Measurements from ENCODE around the gene TRIAP1. TPM values are rescaled to one million over a fixed set of nuclear protein-coding genes. Genes with fewer than 3 reads are reported as not detected.

TRIAP1 gene
- polyA plus RNA-seq, 1 of the 3 experiments (the other 2 are of a cell fraction), result 34.1 TPM

DNA sequence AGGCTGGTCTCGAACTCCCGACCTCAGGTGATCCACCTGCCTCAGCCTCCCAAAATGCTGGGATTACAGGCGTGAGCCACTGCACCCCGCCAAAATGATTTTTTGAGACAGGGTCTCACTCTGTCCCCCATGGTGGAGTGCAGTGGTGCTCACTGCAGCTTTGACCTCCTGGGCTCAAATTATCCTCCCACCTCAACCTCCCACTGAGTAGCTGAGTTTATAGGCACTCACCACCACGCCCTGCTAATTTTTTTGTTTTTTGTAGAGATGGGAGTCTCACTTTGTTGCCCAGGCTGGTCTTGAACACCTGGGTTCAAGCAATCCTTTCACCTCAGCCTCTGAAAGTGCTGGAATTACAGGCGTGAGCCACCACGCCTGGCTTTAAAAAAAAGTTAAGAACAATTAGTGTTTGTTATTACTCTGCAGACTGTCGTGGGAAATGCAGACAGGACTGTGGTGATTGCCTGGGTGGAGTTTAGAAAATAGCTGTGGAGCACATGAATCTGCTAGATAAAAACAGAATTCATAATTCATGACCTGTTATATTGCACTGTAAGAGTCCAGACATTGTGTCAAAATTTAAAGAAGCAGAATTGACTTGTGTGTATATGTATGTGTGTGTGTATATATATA is 17.5 kb downstream of the TRIAP1 start:
- Histone ChIP-seq H2AFZ (ENCODE audit: low read depth) (no peak overlapping the region), H3K4me3 (ENCODE audit: low read depth in 2 of 2, low read length in 1 of 2) (no peak overlapping the region), H3K27ac (ENCODE audit: low read depth in 2 of 2, low read length in 1 of 2) (no peak overlapping the region), H3K9ac (no peak overlapping the region), H3K27me3 (ENCODE audit: insufficient read depth) (no peaks in the 10 kb centered on the region), H4K20me1 (ENCODE audit: insufficient read depth) (no peaks in the 10 kb centered on the region), H3K4me2 (no peak overlapping the region), H3K79me2 (ENCODE audit: insufficient read depth) (no peaks in the 10 kb centered on the region), H3F3A (replicated peaks; ENCODE audit: insufficient read depth) (no peaks in the 10 kb centered on the region), H3K9me2 (no peaks in the 10 kb centered on the region), H3K4me1 (ENCODE audit: control insufficient read depth in 1 of 2, insufficient read depth in 2 of 2, low read depth in 1 of 2, low read length in 1 of 2) (no peaks in the 10 kb centered on the region), H3K9me3 (no peaks in the 10 kb centered on the region), H3K36me3 (replicated peaks in 1 of 2; ENCODE audit: control insufficient read depth in 1 of 2, insufficient read depth in 2 of 2, low read length in 1 of 2) (no peaks in the 10 kb centered on the region)
- DNase-seq, result no peak
- 48% methylated on average over 8 of the region's 8 CpGs for WGBS (ENCODE audit: low lambda C conversion rate)
- ChIA-PET POLR2A (no interaction called here), CTCF (interaction anchor here (0.6 to 5.9 kb wide), 14 partner anchors 10 to 126 kb away, joined by 3 to 95 read pairs (median 12); partner anchors contain the start of genes COX6A1 and PLA2G1B)
- no peak for TF ChIP-seq FOXM1 (IDR thresholded peaks at IDR 0.05; ENCODE audit: low read depth)
- no peak for TF ChIP-seq RAD21 (IDR thresholded peaks at IDR 0.05; ENCODE audit: low read length)
- TF ChIP-seq, protein P1, sequence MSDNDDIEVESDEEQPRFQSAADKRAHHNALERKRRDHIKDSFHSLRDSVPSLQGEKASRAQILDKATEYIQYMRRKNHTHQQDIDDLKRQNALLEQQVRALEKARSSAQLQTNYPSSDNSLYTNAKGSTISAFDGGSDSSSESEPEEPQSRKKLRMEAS (IDR thresholded peaks at IDR 0.05; ENCODE audit: low read depth), result no peak
- no peak for TF ChIP-seq TEAD4 (IDR thresholded peaks at IDR 0.05; ENCODE audit: borderline replicate concordance, insufficient read depth)
- TF ChIP-seq GATA2 (CRISPR knock-in tag; IDR thresholded peaks at IDR 0.05), result no peak
- TF ChIP-seq, protein P2, sequence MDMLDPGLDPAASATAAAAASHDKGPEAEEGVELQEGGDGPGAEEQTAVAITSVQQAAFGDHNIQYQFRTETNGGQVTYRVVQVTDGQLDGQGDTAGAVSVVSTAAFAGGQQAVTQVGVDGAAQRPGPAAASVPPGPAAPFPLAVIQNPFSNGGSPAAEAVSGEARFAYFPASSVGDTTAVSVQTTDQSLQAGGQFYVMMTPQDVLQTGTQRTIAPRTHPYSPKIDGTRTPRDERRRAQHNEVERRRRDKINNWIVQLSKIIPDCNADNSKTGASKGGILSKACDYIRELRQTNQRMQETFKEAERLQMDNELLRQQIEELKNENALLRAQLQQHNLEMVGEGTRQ (IDR thresholded peaks at IDR 0.05; ENCODE audit: borderline replicate concordance, low read depth, low read length), result no peak
- TF ChIP-seq, protein P3, sequence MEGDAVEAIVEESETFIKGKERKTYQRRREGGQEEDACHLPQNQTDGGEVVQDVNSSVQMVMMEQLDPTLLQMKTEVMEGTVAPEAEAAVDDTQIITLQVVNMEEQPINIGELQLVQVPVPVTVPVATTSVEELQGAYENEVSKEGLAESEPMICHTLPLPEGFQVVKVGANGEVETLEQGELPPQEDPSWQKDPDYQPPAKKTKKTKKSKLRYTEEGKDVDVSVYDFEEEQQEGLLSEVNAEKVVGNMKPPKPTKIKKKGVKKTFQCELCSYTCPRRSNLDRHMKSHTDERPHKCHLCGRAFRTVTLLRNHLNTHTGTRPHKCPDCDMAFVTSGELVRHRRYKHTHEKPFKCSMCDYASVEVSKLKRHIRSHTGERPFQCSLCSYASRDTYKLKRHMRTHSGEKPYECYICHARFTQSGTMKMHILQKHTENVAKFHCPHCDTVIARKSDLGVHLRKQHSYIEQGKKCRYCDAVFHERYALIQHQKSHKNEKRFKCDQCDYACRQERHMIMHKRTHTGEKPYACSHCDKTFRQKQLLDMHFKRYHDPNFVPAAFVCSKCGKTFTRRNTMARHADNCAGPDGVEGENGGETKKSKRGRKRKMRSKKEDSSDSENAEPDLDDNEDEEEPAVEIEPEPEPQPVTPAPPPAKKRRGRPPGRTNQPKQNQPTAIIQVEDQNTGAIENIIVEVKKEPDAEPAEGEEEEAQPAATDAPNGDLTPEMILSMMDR (IDR thresholded peaks at IDR 0.05), result no peak
- TF ChIP-seq, protein P4, sequence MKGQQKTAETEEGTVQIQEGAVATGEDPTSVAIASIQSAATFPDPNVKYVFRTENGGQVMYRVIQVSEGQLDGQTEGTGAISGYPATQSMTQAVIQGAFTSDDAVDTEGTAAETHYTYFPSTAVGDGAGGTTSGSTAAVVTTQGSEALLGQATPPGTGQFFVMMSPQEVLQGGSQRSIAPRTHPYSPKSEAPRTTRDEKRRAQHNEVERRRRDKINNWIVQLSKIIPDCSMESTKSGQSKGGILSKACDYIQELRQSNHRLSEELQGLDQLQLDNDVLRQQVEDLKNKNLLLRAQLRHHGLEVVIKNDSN (IDR thresholded peaks at IDR 0.05; ENCODE audit: borderline replicate concordance, low read depth), result no peak
- TF ChIP-seq SIN3A (IDR thresholded peaks at IDR 0.05; ENCODE audit: borderline replicate concordance, low read depth, low read length), result no peak
- no peak for TF ChIP-seq YY1 (IDR thresholded peaks at IDR 0.05; ENCODE audit: low read depth)
- TF ChIP-seq NFIC (IDR thresholded peaks at IDR 0.05; ENCODE audit: borderline replicate concordance), result no peak
- TF ChIP-seq EZH2phosphoT487 (IDR thresholded peaks at IDR 0.05; ENCODE audit: borderline replicate concordance, low read depth), result no peak
- TF ChIP-seq, protein P5, sequence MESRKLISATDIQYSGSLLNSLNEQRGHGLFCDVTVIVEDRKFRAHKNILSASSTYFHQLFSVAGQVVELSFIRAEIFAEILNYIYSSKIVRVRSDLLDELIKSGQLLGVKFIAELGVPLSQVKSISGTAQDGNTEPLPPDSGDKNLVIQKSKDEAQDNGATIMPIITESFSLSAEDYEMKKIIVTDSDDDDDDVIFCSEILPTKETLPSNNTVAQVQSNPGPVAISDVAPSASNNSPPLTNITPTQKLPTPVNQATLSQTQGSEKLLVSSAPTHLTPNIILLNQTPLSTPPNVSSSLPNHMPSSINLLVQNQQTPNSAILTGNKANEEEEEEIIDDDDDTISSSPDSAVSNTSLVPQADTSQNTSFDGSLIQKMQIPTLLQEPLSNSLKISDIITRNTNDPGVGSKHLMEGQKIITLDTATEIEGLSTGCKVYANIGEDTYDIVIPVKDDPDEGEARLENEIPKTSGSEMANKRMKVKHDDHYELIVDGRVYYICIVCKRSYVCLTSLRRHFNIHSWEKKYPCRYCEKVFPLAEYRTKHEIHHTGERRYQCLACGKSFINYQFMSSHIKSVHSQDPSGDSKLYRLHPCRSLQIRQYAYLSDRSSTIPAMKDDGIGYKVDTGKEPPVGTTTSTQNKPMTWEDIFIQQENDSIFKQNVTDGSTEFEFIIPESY (IDR thresholded peaks at IDR 0.05; ENCODE audit: borderline replicate concordance, low read depth), result no peak
- no peak for TF ChIP-seq GABPA (IDR thresholded peaks at IDR 0.05; ENCODE audit: low read depth)
- TF ChIP-seq ELF1 (IDR thresholded peaks at IDR 0.05), result no peak
